22Rv1 (cell line): ENCODE results near the gene NOXO1.
"Not testable (repeated sequence)": the region's sequence is repeated elsewhere in the genome, so short reads cannot be mapped to it uniquely, and the experiment has no call there.

Experiments used
- CTCF ChIP-seq: fragments of 450-650 bp; IDR thresholded peaks from 2 replicates; pipeline ENCODE4 v1.5.1; 2017; ENCODE audit warnings: mild to moderate bottlenecking
- ZFX ChIP-seq: fragments of 450-650 bp; IDR thresholded peaks from 2 replicates; pipeline ENCODE4 v1.6.1; 2017; ENCODE audit warnings: antibody characterized with exemption, borderline replicate concordance

DNA sequence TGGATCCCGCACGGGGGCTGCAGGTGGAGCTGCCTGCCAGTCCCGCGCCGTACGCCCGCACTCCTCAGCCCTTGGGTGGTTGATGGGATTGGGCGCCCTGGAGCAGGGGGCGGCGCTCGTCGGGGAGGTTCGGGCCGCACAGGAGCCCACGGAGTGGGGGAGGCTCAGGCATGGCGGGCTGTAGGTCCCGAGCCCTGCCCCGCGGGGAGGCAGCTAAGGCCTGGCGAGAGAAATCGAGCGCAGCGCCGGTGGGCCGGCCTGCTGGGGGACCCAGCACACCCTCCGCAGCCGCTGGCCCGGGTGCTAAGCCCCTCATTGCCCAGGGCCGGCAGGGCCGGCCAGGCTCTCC is 23.2 kb downstream of the NOXO1 start:
- TF ChIP-seq CTCF, ZFX: not testable (repeated sequence)
